ENCODE data around the gene EDEM3. TPM values are rescaled to one million over a fixed set of nuclear protein-coding genes. Genes with fewer than 3 reads are reported as not detected.
A peak's percentile ranks its signal among the peaks of the same experiment; 100 is the strongest.

EDEM3 gene
- polyA plus RNA-seq, 1 donor from 2014 or later: 49.5 TPM

DNA sequence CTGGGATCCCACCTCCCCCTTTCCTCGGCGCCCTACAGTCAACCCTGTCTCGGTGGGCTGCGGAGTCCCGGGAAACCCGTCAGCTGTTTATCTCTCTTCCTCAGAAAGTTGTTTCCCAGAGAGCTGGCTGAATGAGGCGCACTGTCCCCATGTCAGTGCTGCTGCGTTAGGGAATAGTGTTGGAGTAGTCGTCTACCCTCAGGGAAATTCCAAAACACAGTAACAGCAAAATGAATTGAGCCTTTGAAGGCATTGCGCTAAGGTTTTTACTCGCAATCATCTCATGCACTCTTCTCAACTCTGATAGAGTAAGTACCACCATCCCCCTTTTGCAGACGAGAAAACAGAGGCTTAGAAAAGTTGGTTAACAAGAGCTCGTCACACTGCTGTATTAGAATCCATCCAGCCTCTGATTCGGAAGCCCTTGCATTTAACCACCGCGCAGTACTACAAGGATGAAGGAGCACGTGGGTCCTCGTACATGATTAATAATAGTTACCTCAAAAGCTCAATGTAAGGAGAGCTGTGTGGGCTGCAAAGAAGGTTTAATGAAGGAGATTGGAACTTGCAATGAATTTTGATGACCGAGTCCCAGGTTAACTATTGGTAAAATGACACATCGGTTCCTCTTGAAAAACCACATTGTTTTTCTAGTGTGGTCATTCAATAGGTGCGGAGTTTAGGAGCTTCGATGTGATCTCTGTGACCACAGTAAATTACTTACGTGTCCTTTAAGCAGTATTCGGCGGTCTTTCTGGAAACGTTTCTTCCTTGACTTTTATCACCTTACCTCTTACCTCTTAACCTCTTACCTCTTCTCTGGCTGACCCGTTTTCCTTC, 788 bp upstream of the EDEM3 start:
- Histone ChIP-seq H3K9me2 (ENCODE audit: insufficient read depth, low read length) (no peaks in the 10 kb centered on the region), H4K20me1 (ENCODE audit: insufficient read depth) (no peaks in the 10 kb centered on the region), H3K4me3 (ENCODE audit: low read length) (peak overlapping the region; percentile 93), H3K27ac (ENCODE audit: low read length) (no peak overlapping the region), H3K4me2 (ENCODE audit: low read length) (peak overlapping the region; percentile 68), H3K27me3 (ENCODE audit: insufficient read depth, low read depth, low read length) (no peaks in the 10 kb centered on the region), H2AFZ (ENCODE audit: low read depth, low read length) (peak overlapping the region; percentile 17), H3F3A (ENCODE audit: insufficient read depth, low read length, poor library complexity, severe bottlenecking) (no peaks in the 10 kb centered on the region), H3K9me3 (ENCODE audit: low read length) (no peaks in the 10 kb centered on the region), H3K79me2 (replicated peaks; ENCODE audit: insufficient read depth, low read length) (peaks cover 22% of the 10 kb centered on the region), H3K36me3 (ENCODE audit: insufficient read depth, low read length) (no peaks in the 10 kb centered on the region), H3K9ac (ENCODE audit: low read length) (peak overlapping the region; percentile 87)
- TF ChIP-seq RAD21 (conservative IDR thresholded peaks at IDR 0.05) (peak; percentile 47), EP300 (conservative IDR thresholded peaks at IDR 0.05; ENCODE audit: poor library complexity, severe bottlenecking) (no peak), SMC3 (conservative IDR thresholded peaks at IDR 0.05; ENCODE audit: poor library complexity) (peak; percentile 35)
- TF ChIP-seq, protein P1, sequence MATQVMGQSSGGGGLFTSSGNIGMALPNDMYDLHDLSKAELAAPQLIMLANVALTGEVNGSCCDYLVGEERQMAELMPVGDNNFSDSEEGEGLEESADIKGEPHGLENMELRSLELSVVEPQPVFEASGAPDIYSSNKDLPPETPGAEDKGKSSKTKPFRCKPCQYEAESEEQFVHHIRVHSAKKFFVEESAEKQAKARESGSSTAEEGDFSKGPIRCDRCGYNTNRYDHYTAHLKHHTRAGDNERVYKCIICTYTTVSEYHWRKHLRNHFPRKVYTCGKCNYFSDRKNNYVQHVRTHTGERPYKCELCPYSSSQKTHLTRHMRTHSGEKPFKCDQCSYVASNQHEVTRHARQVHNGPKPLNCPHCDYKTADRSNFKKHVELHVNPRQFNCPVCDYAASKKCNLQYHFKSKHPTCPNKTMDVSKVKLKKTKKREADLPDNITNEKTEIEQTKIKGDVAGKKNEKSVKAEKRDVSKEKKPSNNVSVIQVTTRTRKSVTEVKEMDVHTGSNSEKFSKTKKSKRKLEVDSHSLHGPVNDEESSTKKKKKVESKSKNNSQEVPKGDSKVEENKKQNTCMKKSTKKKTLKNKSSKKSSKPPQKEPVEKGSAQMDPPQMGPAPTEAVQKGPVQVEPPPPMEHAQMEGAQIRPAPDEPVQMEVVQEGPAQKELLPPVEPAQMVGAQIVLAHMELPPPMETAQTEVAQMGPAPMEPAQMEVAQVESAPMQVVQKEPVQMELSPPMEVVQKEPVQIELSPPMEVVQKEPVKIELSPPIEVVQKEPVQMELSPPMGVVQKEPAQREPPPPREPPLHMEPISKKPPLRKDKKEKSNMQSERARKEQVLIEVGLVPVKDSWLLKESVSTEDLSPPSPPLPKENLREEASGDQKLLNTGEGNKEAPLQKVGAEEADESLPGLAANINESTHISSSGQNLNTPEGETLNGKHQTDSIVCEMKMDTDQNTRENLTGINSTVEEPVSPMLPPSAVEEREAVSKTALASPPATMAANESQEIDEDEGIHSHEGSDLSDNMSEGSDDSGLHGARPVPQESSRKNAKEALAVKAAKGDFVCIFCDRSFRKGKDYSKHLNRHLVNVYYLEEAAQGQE (IDR thresholded peaks at IDR 0.05; ENCODE audit: borderline replicate concordance): no peak

DNA sequence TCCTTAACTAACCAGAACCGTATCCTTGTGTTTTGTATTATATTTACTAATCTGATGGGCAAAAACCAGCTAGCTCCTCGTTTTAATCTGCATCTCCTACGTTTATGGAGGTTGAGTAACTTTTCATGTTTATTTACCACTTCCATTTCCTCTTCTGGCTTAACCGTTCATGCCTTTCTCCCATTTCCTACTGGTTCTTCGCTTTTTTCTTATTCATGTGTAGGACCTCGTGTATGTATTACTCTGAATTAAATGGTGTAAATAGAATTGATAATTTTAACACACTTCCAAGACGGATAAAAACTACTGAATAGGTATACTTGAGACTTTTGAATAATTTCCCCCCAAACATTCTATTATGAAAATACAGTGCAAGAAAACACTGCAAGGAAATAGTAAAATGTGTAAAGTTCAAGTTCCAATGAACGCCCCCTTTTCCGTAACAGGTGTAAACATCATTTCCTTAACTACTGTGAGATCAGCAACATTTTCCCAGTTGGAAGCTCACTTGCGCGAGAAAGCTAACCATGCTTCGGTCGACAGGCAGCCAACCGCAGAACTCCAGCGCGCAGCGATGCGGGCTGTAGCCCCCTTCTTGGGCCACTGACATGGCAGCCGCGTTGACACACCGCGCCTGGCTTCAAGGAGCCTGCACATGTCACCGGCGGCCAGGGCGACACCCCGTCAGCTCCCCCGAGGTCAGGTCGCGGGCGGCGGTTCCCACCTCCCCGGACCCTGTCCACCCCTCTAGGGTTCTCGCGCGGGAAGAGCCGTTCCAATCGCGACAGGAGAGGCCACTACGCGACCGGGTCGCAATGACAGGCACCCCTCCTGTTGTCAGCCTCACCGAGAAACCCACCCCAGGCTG, 816 bp downstream of the EDEM3 start:
- TF ChIP-seq, protein P1 (IDR thresholded peaks at IDR 0.05; ENCODE audit: borderline replicate concordance): no peak
- TF ChIP-seq RAD21 (conservative IDR thresholded peaks at IDR 0.05) (peak; percentile 31), EP300 (conservative IDR thresholded peaks at IDR 0.05; ENCODE audit: poor library complexity, severe bottlenecking) (peak; percentile 20), POLR2AphosphoS5 (IDR thresholded peaks at IDR 0.05) (peak; percentile 49), EZH2 (IDR thresholded peaks at IDR 0.05; ENCODE audit: borderline replicate concordance, insufficient read depth, low read length, poor library complexity, severe bottlenecking) (no peak), SMC3 (conservative IDR thresholded peaks at IDR 0.05; ENCODE audit: poor library complexity) (peak; percentile 29), CTCF (IDR thresholded peaks at IDR 0.05; ENCODE audit: poor library complexity, severe bottlenecking) (peak; percentile 13), TAF1 (IDR thresholded peaks at IDR 0.05; ENCODE audit: low read depth) (no peak), MXI1 (conservative IDR thresholded peaks at IDR 0.05; ENCODE audit: poor library complexity, severe bottlenecking) (peak; percentile 88)
- Histone ChIP-seq H3K27me3 (ENCODE audit: insufficient read depth, low read depth, low read length) (no peaks in the 10 kb centered on the region), H3K79me2 (replicated peaks; ENCODE audit: insufficient read depth, low read length) (peaks cover 22% of the 10 kb centered on the region), H3K9ac (ENCODE audit: low read length) (peak overlapping the region; percentile 87), H3K4me3 (ENCODE audit: low read length) (peak overlapping the region; percentile 93), H3K4me2 (ENCODE audit: low read length) (peak overlapping the region; percentile 97), H2AFZ (ENCODE audit: low read depth, low read length) (peak overlapping the region; percentile 81), H3F3A (ENCODE audit: insufficient read depth, low read length, poor library complexity, severe bottlenecking) (no peaks in the 10 kb centered on the region), H3K9me3 (ENCODE audit: low read length) (no peaks in the 10 kb centered on the region), H3K36me3 (ENCODE audit: insufficient read depth, low read length) (no peaks in the 10 kb centered on the region), H3K27ac (ENCODE audit: low read length) (peak overlapping the region; percentile 92), H4K20me1 (ENCODE audit: insufficient read depth) (no peaks in the 10 kb centered on the region), H3K9me2 (ENCODE audit: insufficient read depth, low read length) (no peaks in the 10 kb centered on the region)
